NCI-H146 treated with DMSO at 0.1 percent for 48 hours (cell line): ENCODE measurements around the gene ISOC2.
"Not testable (repeated sequence)": the region's sequence is repeated elsewhere in the genome, so short reads cannot be mapped to it uniquely, and the experiment has no call there.

Source experiments
- DNase-seq: peaks from one replicate; lab custom pipeline; 2025; ENCODE audit not compliant: unreplicated experiment; lab: John Stamatoyannopoulos, UW

The ISOC2 gene

GRCh38 chr19:55443045-55443823 is 18.2 kb downstream of the ISOC2 start, which contains the start of gene SHISA7:
TSS of gene SHISA7 (minus strand) at chr19:55443300. CDS start at chr19:55442863, 437 bp downstream.
- peak; percentile 38 for DNase-seq

- peak; percentile 38 for DNase-seq
These were observed 19.0 kb downstream of the ISOC2 start for GRCh38 chr19:55442372-55442961.

- DNase-seq, result peak; percentile 78
These were observed 19.6 kb downstream of the ISOC2 start for GRCh38 chr19:55441692-55442321.

GRCh38 chr19:55441319-55441691 is 20.1 kb downstream of the ISOC2 start:
- no peak for DNase-seq

- peak; percentile 76 for DNase-seq
These were observed 20.9 kb downstream of the ISOC2 start for GRCh38 chr19:55440411-55441105.

GRCh38 chr19:55439052-55439451 is 22.4 kb downstream of the ISOC2 start:
- no peak for DNase-seq

- no peak for DNase-seq
These were observed 24.0 kb downstream of the ISOC2 start for GRCh38 chr19:55437410-55437809.

GRCh38 chr19:55436847-55437246 is 24.6 kb downstream of the ISOC2 start:
- no peak for DNase-seq

- DNase-seq, result no peak
These were observed 26.4 kb downstream of the ISOC2 start for GRCh38 chr19:55435020-55435419.

GRCh38 chr19:55434356-55434919 is 27.0 kb downstream of the ISOC2 start:
- no peak for DNase-seq

- no peak for DNase-seq
These were observed 28.1 kb downstream of the ISOC2 start for GRCh38 chr19:55433292-55433691.

GRCh38 chr19:55432241-55432959 is 29.0 kb downstream of the ISOC2 start:
- DNase-seq, result no peak

GRCh38 chr19:55431183-55431582 is 30.3 kb downstream of the ISOC2 start:
- DNase-seq, result no peak

- DNase-seq, result no peak
These were observed 35.4 kb downstream of the ISOC2 start for GRCh38 chr19:55426042-55426441.

- no peak for DNase-seq
These were observed 36.9 kb downstream of the ISOC2 start for GRCh38 chr19:55424518-55424917.

- DNase-seq, result no peak
These were observed 38.0 kb downstream of the ISOC2 start for GRCh38 chr19:55423225-55424005.

GRCh38 chr19:55421281-55421680 is 40.2 kb downstream of the ISOC2 start:
- DNase-seq, result not testable (repeated sequence)

- no peak for DNase-seq
These were observed 41.7 kb downstream of the ISOC2 start for GRCh38 chr19:55419624-55420236.

- no peak for DNase-seq
These were observed 42.3 kb downstream of the ISOC2 start for GRCh38 chr19:55419103-55419502.
